HCT116 (cell line): Measurements from ENCODE around the gene PHYHIPL. TPM values are rescaled to one million over a fixed set of nuclear protein-coding genes. Genes with fewer than 3 reads are reported as not detected.

Experiments
- ATAC-seq: fragments of 200-7000 bp; cut with Tn5 transposase; 2 replicates; pipeline ENCODE4 v1.9.1; 2020; ENCODE audit warnings: mild to moderate bottlenecking, moderate library complexity
- BruUV-seq: library from RNA; stranded (reverse); fragments of 400-500 nt; replicated peaks from 2 replicates; lab custom pipeline; 2021; lab: Mats Ljungman, UMichigan
- CTCF ChIA-PET: fragments of 300-600 bp; sonication (Branson Sonifier 250); formaldehyde crosslinking; loops from one replicate; lab custom pipeline; 2021; ENCODE audit warnings: antibody characterized with exemption; lab: Charles Lee
- POLR2A ChIA-PET: fragments of 300-600, 350-600 bp; sonication (Branson Sonifier 250); formaldehyde crosslinking; loops from one replicate; lab custom pipeline; 2021; ENCODE audit warnings: antibody characterized with exemption; lab: Charles Lee
- RAD21 ChIA-PET, 2 experiments: fragments of 300-600 bp; sonication (Branson Sonifier 250); formaldehyde crosslinking; loops; one replicate each; lab custom pipeline; 2023; ENCODE audit warnings: low total read pairs in 2 of 2; ENCODE audit not compliant: uncharacterized antibody in 2 of 2, unreplicated experiment in 2 of 2, low non-redundant PET in 1 of 2; lab: Charles Lee
- DNase-seq: peaks from one replicate; pipeline ENCODE4 v3.0.0-alpha.2; 2010; ENCODE audit warnings: low read depth, low spot score
- H2AFZ ChIP-seq: fragments of 200-600 bp; shearing (Covaris generic), sonication (generic); 2 replicates; pipeline ENCODE4 v1.6.1; 2017; ENCODE audit warnings: low read depth, mixed run types, mixed read lengths, antibody characterized with exemption, low read length; ENCODE audit not compliant: poor library complexity, severe bottlenecking
- H3K27ac ChIP-seq: 2 replicates; pipeline ENCODE4 v1.5.1; 2012; ENCODE audit warnings: low read depth, low read length
- H3K27me3 ChIP-seq: fragments of 200-600 bp; sonication (generic); 2 replicates; pipeline ENCODE4 v1.6.1; 2016; ENCODE audit warnings: mixed run types, low read length, mixed read lengths; ENCODE audit not compliant: insufficient read depth
- H3K36me3 ChIP-seq, 2 experiments: fragments of 200-500 bp in 1 of 2; fragments of 200-600 bp in 1 of 2; sonication (Bioruptor generic) in 1 of 2; sonication (generic) in 1 of 2; 2 replicates each; pipeline versions ENCODE4 v1.5.1 to v1.6.1; 2014 to 2016; ENCODE audit warnings: low read length in 2 of 2, inconsistent platforms in 1 of 2, mixed read lengths in 1 of 2, mixed run types in 1 of 2; ENCODE audit not compliant: insufficient read depth in 2 of 2, control insufficient read depth in 1 of 2
- H3K4me1 ChIP-seq, 2 experiments: fragments of 200-600 bp in 1 of 2; sonication (generic) in 1 of 2; 2 replicates each; pipeline versions ENCODE4 v1.5.1 to v1.6.1; 2012 to 2017; ENCODE audit warnings: low read length in 2 of 2, inconsistent platforms in 1 of 2, mild to moderate bottlenecking in 1 of 2, mixed read lengths in 1 of 2, mixed run types in 1 of 2, moderate library complexity in 1 of 2; ENCODE audit not compliant: insufficient read depth in 2 of 2, control insufficient read depth in 1 of 2
- H3K4me2 ChIP-seq: fragments of 200-600 bp; sonication (generic); 2 replicates; pipeline ENCODE4 v1.6.1; 2017; ENCODE audit warnings: mixed run types, low read length, mixed read lengths
- H3K4me3 ChIP-seq, 2 experiments: fragments of 200-600 bp in 1 of 2; sonication (generic) in 1 of 2; replicated peaks in 1 of 2; 2 replicates each; pipeline ENCODE4 v1.5.1; 2011 to 2016; ENCODE audit warnings: low read length in 2 of 2, control low read depth in 1 of 2, low read depth in 1 of 2, mild to moderate bottlenecking in 1 of 2, mixed read lengths in 1 of 2, mixed run types in 1 of 2
- H3K79me2 ChIP-seq: fragments of 200-600 bp; sonication (generic); 2 replicates; pipeline ENCODE4 v1.6.1; 2017; ENCODE audit warnings: mild to moderate bottlenecking, mixed run types, low read length, moderate library complexity, mixed read lengths; ENCODE audit not compliant: insufficient read depth
- H3K9ac ChIP-seq: fragments of 200-600 bp; sonication (generic); 2 replicates; pipeline ENCODE4 v1.6.1; 2016; ENCODE audit warnings: low read length, mixed read lengths
- H3K9me2 ChIP-seq: fragments of 200-600 bp; sonication (generic), shearing (Covaris generic); 2 replicates; pipeline ENCODE4 v1.6.1; 2017; ENCODE audit warnings: mixed run types, mild to moderate bottlenecking, moderate library complexity; ENCODE audit not compliant: insufficient read depth
- H3K9me3 ChIP-seq, 2 experiments: fragments of 200-500 bp in 1 of 2; fragments of 200-600 bp in 1 of 2; sonication (Bioruptor generic) in 1 of 2; sonication (generic) in 1 of 2; 2 replicates each; pipeline ENCODE4 v1.6.1; 2014 to 2017; ENCODE audit warnings: low read length in 2 of 2, mixed read lengths in 2 of 2, inconsistent platforms in 1 of 2, low read depth in 1 of 2, mild to moderate bottlenecking in 1 of 2, mixed run types in 1 of 2, moderate library complexity in 1 of 2; ENCODE audit not compliant: control insufficient read depth in 1 of 2, insufficient read depth in 1 of 2
- H4K20me1 ChIP-seq: fragments of 200-600 bp; sonication (generic), shearing (Covaris generic); 2 replicates; pipeline ENCODE4 v1.6.1; 2017; ENCODE audit warnings: mixed run types, mild to moderate bottlenecking, moderate library complexity; ENCODE audit not compliant: insufficient read depth
- CBX3 ChIP-seq: IDR thresholded peaks from 2 replicates; pipeline ENCODE4 v1.6.1; 2012; ENCODE audit warnings: low read depth
- CEBPB ChIP-seq: IDR thresholded peaks from 2 replicates; pipeline ENCODE4 v1.6.1; 2012; ENCODE audit warnings: low read depth
- CTCF ChIP-seq, 3 experiments: fragments of 200-600 bp in 1 of 3; sonication (generic) in 1 of 3; IDR thresholded peaks in 2 of 3; conservative IDR thresholded peaks in 1 of 3; 2 replicates each; pipeline ENCODE4 v1.5.1; 2012 to 2017; ENCODE audit warnings: low read depth in 2 of 3, low read length in 2 of 3, antibody characterized with exemption in 1 of 3, borderline replicate concordance in 1 of 3, control low read depth in 1 of 3, mild to moderate bottlenecking in 1 of 3, mixed read lengths in 1 of 3, mixed run types in 1 of 3, moderate library complexity in 1 of 3; ENCODE audit not compliant: insufficient read depth in 1 of 3
- EGR1 ChIP-seq: IDR thresholded peaks from 2 replicates; pipeline ENCODE4 v1.6.1; 2012; ENCODE audit warnings: low read depth
- EZH2 ChIP-seq: fragments of 200-600 bp; sonication (generic); IDR thresholded peaks from 2 replicates; pipeline ENCODE4 v1.6.1; 2017; ENCODE audit warnings: antibody characterized with exemption, mixed run types
- EZH2phosphoT487 ChIP-seq: fragments of 200-600 bp; IDR thresholded peaks from 2 replicates; pipeline ENCODE4 v1.6.1; 2018; ENCODE audit warnings: antibody characterized with exemption, borderline replicate concordance
- FOSL1 ChIP-seq: IDR thresholded peaks from 2 replicates; pipeline ENCODE4 v1.6.1; 2012; ENCODE audit warnings: low read depth
- JUND ChIP-seq: IDR thresholded peaks from 2 replicates; pipeline ENCODE4 v1.6.1; 2012
- REST ChIP-seq: IDR thresholded peaks from 2 replicates; pipeline ENCODE4 v1.6.1; 2012; ENCODE audit warnings: low read depth
- SIN3A ChIP-seq: IDR thresholded peaks from 2 replicates; pipeline ENCODE4 v1.6.1; 2012; ENCODE audit warnings: low read depth
- SP1 ChIP-seq: IDR thresholded peaks from 2 replicates; pipeline ENCODE4 v1.6.1; 2012; ENCODE audit warnings: low read depth
- SRF ChIP-seq: IDR thresholded peaks from 2 replicates; pipeline ENCODE4 v1.6.1; 2012; ENCODE audit warnings: low read depth
- YY1 ChIP-seq: IDR thresholded peaks from 2 replicates; pipeline ENCODE4 v1.6.1; 2011; ENCODE audit warnings: low read length, low read depth, moderate library complexity, mild to moderate bottlenecking; ENCODE audit not compliant: insufficient replicate concordance; ENCODE audit errors: extremely low read depth
- ZFX ChIP-seq: fragments of 450-650 bp; IDR thresholded peaks from 2 replicates; pipeline ENCODE4 v1.6.1; 2017
- intact Hi-C: fragments of 100-400 bp; cut with micrococcal nuclease; formaldehyde crosslinking; loops from 2 replicates; pipeline ENCODE4 v1.10.0; 2022
- total RNA-seq: library from RNA; stranded (reverse); gene quantifications from one replicate; pipeline ENCODE4 v1.2.1, GENCODE V29; 2021; ENCODE audit not compliant: unreplicated experiment

PHYHIPL gene
- total RNA-seq, 1 experiment from 2014 or later: not detected

- TF ChIP-seq REST (no peak), EGR1 (no peak), CTCF (IDR thresholded peaks at IDR 0.05 in 2 of 3, conservative IDR thresholded peaks at IDR 0.05 in 1 of 3; ENCODE audit: borderline replicate concordance in 1 of 3, insufficient read depth in 1 of 3, low read depth in 2 of 3, low read length in 2 of 3) (no peak), ZFX (no peak)
- TF ChIP-seq, all 23 proteins: peak for 0
These were observed 80.8 kb downstream of the PHYHIPL start (continued) for GRCh38 chr10:59257224-59257623.

- ATAC-seq: no peak
- Histone ChIP-seq H3K9me3 (no peaks in the 10 kb centered on the region), H3K36me3 (no peaks in the 10 kb centered on the region), H3K4me1 (no peaks in the 10 kb centered on the region), H3K9ac (no peak overlapping the region), H3K4me2 (no peak overlapping the region), H3K27ac (no peak overlapping the region), H2AFZ (no peak overlapping the region), H4K20me1 (no peaks in the 10 kb centered on the region), H3K79me2 (no peaks in the 10 kb centered on the region), H3K27me3 (peaks cover 42% of the 10 kb centered on the region), H3K9me2 (no peaks in the 10 kb centered on the region), H3K4me3 (no peak overlapping the region)
- intact Hi-C loops: no loop called here
- ChIA-PET RAD21 (no interaction called here), CTCF (no interaction called here), POLR2A (no interaction called here)
- DNase-seq: no peak
- no TSS peak for BruUV-seq
- TF ChIP-seq CTCF (IDR thresholded peaks at IDR 0.05 in 2 of 3, conservative IDR thresholded peaks at IDR 0.05 in 1 of 3; ENCODE audit: borderline replicate concordance in 1 of 3, insufficient read depth in 1 of 3, low read depth in 2 of 3, low read length in 2 of 3) (no peak), SP1 (no peak), REST (no peak), SRF (no peak), FOSL1 (no peak), EGR1 (no peak), EZH2phosphoT487 (no peak), SIN3A (no peak), YY1 (no peak), JUND (no peak), EZH2 (no peak), CBX3 (no peak), CEBPB (no peak)
These were observed 82.4 kb downstream of the PHYHIPL start for GRCh38 chr10:59258890-59259289.
